GM11168 (cell line): ENCODE data around the gene SLC28A1.
"Not testable (repeated sequence)": the region's sequence is repeated elsewhere in the genome, so short reads cannot be mapped to it uniquely, and the experiment has no call there.

Experiments used
- in situ Hi-C: fragments of 300-500 bp; cut with MboI; formaldehyde crosslinking; loops from one replicate; pipeline ENCODE4 v1.12.0; 2022; ENCODE audit warnings: low sequenced_read_pairs; ENCODE audit not compliant: unreplicated experiment

Gene SLC28A1

GRCh38 chr15:84859651-84860050, 24.8 kb upstream of the SLC28A1 start:
- in situ Hi-C loops, result no loop called here

GRCh38 chr15:84861781-84862180, 22.7 kb upstream of the SLC28A1 start:
- in situ Hi-C loops, result no loop called here

GRCh38 chr15:84862214-84862975, 22.1 kb upstream of the SLC28A1 start:
- in situ Hi-C loops, result no loop called here

GRCh38 chr15:84863565-84864443, 20.7 kb upstream of the SLC28A1 start:
- in situ Hi-C loops, result no loop called here

- in situ Hi-C loops, result no loop called here
Measured at GRCh38 chr15:84864444-84864795, 20.0 kb upstream of the SLC28A1 start.

GRCh38 chr15:84865074-84865569, 19.3 kb upstream of the SLC28A1 start:
- in situ Hi-C loops, result no loop called here

- in situ Hi-C loops, result no loop called here
Measured at GRCh38 chr15:84868037-84868880, 16.2 kb upstream of the SLC28A1 start.

- in situ Hi-C loops, result no loop called here
Measured at GRCh38 chr15:84869510-84869909, 15.0 kb upstream of the SLC28A1 start.

- in situ Hi-C loops, result no loop called here
Measured at GRCh38 chr15:84871428-84871985, 13.0 kb upstream of the SLC28A1 start.

- in situ Hi-C loops, result no loop called here
Measured at GRCh38 chr15:84872009-84872910, 12.2 kb upstream of the SLC28A1 start.

- in situ Hi-C loops, result no loop called here
Measured at GRCh38 chr15:84873997-84874396, 10.5 kb upstream of the SLC28A1 start.

GRCh38 chr15:84874981-84875699, 9.3 kb upstream of the SLC28A1 start:
- in situ Hi-C loops, result no loop called here

GRCh38 chr15:84876269-84876668, 8.2 kb upstream of the SLC28A1 start:
- in situ Hi-C loops, result no loop called here

GRCh38 chr15:84877701-84878100, 6.8 kb upstream of the SLC28A1 start:
- in situ Hi-C loops, result not testable (repeated sequence)

- in situ Hi-C loops, result no loop called here
Measured at GRCh38 chr15:84878504-84878903, 6.0 kb upstream of the SLC28A1 start.

GRCh38 chr15:84879088-84879780, 5.2 kb upstream of the SLC28A1 start:
- in situ Hi-C loops, result no loop called here

- in situ Hi-C loops, result no loop called here
Measured at GRCh38 chr15:84880007-84880406, 4.5 kb upstream of the SLC28A1 start.
